Measurements from ENCODE around the gene PBX1. TPM values are rescaled to one million over a fixed set of nuclear protein-coding genes. Genes with fewer than 3 reads are reported as not detected.

Gene PBX1
- total RNA-seq, 2 experiments from 2014 or later, result 0.18 to 0.37 TPM

DNA sequence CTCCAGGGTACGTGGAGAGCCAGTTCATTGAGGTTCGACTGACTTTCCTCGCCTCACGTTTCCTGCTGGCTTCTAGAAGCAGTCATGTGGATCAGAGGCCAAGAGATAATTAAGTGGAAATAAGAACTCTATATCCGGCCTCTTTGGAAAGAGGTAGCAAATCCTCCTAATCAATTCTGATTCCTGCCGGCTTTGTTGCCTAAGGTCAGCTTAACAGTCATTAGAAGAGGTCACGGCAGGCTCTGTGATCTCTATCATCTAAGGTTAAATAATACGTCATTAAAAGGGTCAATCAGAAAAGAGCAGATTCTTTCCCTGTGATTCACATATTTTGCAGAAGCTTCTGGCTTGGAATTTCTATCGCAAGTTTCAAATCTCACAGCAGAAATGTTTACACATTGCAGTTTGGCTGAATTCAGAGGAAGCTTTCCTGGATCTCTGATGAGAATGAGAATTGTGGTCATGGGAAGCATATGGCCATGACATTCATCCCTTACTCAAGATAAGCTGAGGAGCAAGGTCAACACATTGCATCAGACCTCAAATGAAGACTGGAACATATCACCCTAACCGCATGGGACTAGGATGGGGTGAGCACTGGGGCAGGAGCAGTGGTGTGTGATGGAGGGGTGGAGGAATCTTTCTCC lies 189.4 kb downstream of the PBX1 start:
- Mint-ChIP-seq H3K27ac (no peak overlapping the region), H3K9me3 (ENCODE audit: low read depth) (no peaks in the 10 kb centered on the region), H3K27me3 (no peaks in the 10 kb centered on the region), H3K4me3 (no peak overlapping the region), H3K36me3 (ENCODE audit: low read depth) (no peaks in the 10 kb centered on the region), H3K4me1 (no peaks in the 10 kb centered on the region)
- ATAC-seq, result no peak
- ChIA-PET POLR2A (no interaction called here), CTCF (interaction anchor here (0.5 to 1.1 kb wide), 3 partner anchors 9 to 1586 kb away, joined by 3 read pairs; no protein-coding TSS in a partner anchor)
- intact Hi-C loops (cut with DNase I, micrococcal nuclease), result no loop called here
- no peak for DNase-seq

DNA sequence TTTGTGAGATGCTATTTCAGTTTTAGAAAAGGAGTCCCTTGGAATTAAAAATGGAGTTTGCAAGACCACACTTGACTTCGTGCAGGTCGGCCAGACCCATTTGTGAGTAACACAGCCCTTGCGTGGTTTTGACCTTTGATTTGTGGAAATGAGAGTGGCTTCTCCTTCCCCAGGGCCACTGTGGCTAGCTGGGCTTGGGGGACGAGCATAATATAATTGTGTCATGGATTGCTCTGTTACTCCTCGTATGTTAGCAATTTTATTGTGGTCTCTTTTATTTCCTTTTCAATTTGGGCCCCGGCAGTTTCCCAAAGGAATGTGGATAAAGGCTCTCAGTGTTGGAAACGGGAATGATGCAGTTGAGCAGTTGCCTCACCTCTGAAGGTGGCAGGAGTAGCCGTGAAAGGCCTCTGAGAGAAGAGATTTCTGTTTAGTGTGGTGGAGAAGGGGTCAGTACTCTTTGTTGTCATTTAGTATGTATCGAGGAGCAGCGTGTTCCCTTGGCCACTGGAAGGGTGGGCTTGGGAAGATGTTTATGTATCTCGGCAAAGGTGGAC lies 194.6 kb downstream of the PBX1 start:
- ChIA-PET POLR2A (no interaction called here), CTCF (no interaction called here)
- no peaks in the 10 kb centered on the region for H3K9me3 Mint-ChIP-seq (ENCODE audit: low read depth)
- no peak for DNase-seq
- H3K36me3 Mint-ChIP-seq (ENCODE audit: low read depth), result no peaks in the 10 kb centered on the region
- no peak for ATAC-seq
- no peak overlapping the region for H3K27ac Mint-ChIP-seq
- H3K4me1 Mint-ChIP-seq, result no peaks in the 10 kb centered on the region
- H3K27me3 Mint-ChIP-seq, result peaks cover 3% of the 10 kb centered on the region
- H3K4me3 Mint-ChIP-seq, result no peak overlapping the region
- intact Hi-C loops (cut with DNase I, micrococcal nuclease), result no loop called here

DNA sequence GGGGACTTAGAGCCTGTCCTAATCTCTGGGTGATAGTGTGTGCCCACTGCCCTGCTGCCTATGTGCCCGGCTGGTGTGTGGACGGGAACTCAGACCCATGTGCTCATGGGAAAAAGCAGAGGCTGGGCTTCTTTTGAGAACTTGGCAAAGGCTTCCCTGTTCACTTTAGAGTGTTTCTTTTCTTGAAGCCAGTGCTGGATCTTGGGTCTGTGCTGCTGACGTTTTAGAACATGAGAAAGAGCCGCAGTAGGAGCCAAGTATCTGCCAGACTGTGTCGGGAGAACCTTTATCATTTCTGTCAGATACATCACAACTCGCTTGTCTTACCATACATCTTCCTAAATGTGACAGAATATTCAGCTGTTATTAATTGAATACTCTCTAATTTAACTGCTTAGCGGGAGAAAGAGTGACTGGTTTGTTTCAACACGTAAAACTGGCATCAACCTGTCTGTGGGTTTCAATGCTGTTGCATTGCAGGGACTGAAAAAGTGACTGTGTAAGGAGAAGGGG lies 195.2 kb downstream of the PBX1 start:
- CTCF ChIA-PET, result interaction anchor here (0.6 kb wide), 1 partner anchor 142 kb away, joined by 3 read pairs; no protein-coding TSS in a partner anchor
- no peaks in the 10 kb centered on the region for H3K9me3 Mint-ChIP-seq (ENCODE audit: low read depth)
- H3K4me1 Mint-ChIP-seq, result no peaks in the 10 kb centered on the region
- no peaks in the 10 kb centered on the region for H3K36me3 Mint-ChIP-seq (ENCODE audit: low read depth)
- H3K27me3 Mint-ChIP-seq, result peaks cover 3% of the 10 kb centered on the region
- intact Hi-C loops (cut with DNase I, micrococcal nuclease), result no loop called here
- POLR2A ChIA-PET, result no interaction called here
- H3K27ac Mint-ChIP-seq, result no peak overlapping the region
- DNase-seq (no peak), ATAC-seq (no peak)
- H3K4me3 Mint-ChIP-seq, result no peak overlapping the region

DNA sequence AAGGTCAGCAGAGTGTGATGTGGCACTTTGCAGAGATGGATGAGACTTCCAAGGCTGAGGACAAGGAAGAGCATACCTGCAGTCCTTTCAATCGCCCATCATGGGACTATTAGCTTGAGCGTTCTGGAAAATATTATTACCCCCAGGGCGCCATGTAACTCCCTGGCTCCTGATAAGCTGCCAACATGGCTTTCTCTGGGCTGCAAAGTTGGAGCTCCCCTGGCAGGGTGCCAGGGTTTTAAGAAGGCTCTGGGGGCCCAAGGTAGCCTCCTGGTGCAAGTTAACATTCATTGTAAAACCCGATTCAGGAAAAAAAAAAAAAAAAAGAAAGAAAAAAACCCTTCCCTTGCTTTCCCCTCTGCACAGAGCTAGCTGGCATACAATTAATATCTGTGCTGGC lies 196.7 kb downstream of the PBX1 start:
- intact Hi-C loops (cut with DNase I, micrococcal nuclease), result no loop called here
- no peaks in the 10 kb centered on the region for H3K9me3 Mint-ChIP-seq (ENCODE audit: low read depth)
- H3K36me3 Mint-ChIP-seq (ENCODE audit: low read depth), result no peaks in the 10 kb centered on the region
- H3K4me1 Mint-ChIP-seq, result no peaks in the 10 kb centered on the region
- H3K27me3 Mint-ChIP-seq, result peaks cover 3% of the 10 kb centered on the region
- no peak overlapping the region for H3K27ac Mint-ChIP-seq
- DNase-seq, result no peak
- POLR2A ChIA-PET, result no interaction called here
- ATAC-seq, result no peak
- no peak overlapping the region for H3K4me3 Mint-ChIP-seq
- CTCF ChIA-PET, result no interaction called here

DNA sequence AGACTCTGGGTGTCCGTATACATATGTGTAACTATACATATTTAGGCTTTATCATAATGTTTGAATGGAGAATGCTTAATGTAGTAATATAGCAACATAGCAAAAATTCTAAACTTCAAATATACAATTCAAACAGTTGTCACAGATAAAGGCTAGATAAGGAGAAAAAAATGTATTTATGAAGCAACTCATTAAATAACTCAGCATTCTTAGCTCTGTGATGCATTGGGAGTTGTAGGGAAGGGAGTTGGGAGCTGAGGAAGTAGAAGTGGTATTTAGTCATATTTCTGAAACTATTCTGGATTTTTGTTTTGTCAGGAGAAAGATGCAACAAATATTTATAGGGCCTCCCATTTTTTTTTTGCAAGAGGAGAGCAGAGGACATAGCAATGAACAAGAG lies 197.8 kb downstream of the PBX1 start:
- Mint-ChIP-seq H3K27me3 (peaks cover 3% of the 10 kb centered on the region), H3K27ac (no peak overlapping the region), H3K36me3 (ENCODE audit: low read depth) (no peaks in the 10 kb centered on the region), H3K4me1 (no peaks in the 10 kb centered on the region), H3K9me3 (ENCODE audit: low read depth) (no peaks in the 10 kb centered on the region), H3K4me3 (no peak overlapping the region)
- intact Hi-C loops (cut with DNase I, micrococcal nuclease), result no loop called here
- POLR2A ChIA-PET, result no interaction called here
- CTCF ChIA-PET, result interaction anchor here (0.6 kb wide), 2 partner anchors 102 to 505 kb away, joined by 3 to 4 read pairs; no protein-coding TSS in a partner anchor
- DNase-seq (no peak), ATAC-seq (no peak)

DNA sequence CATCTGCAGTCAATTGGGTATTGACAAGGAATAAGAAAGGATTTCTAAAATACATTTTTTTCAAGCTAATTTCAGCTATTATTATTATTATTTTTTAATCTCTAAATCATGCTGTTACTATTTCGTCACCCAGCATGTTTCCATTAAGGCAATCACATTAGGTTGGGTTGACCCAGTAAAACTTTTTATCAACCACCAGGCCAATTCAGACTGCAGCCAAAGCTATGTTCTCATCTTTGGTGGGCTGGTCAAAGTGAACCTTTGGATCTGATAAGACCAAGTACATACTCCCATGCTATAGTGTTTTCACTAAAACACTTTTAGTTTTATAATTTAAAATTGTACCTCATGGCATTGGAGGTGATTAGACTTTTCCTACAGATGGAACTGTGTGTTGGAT lies 198.6 kb downstream of the PBX1 start:
- no peak overlapping the region for H3K27ac Mint-ChIP-seq
- no peaks in the 10 kb centered on the region for H3K36me3 Mint-ChIP-seq (ENCODE audit: low read depth)
- DNase-seq (no peak), ATAC-seq (no peak)
- no peak overlapping the region for H3K4me3 Mint-ChIP-seq
- no peaks in the 10 kb centered on the region for H3K9me3 Mint-ChIP-seq (ENCODE audit: low read depth)
- intact Hi-C loops (cut with DNase I, micrococcal nuclease), result no loop called here
- POLR2A ChIA-PET, result no interaction called here
- H3K4me1 Mint-ChIP-seq, result no peaks in the 10 kb centered on the region
- CTCF ChIA-PET, result interaction anchor here (1.0 kb wide), 1 partner anchor 9 kb away, joined by 3 read pairs; no protein-coding TSS in a partner anchor
- H3K27me3 Mint-ChIP-seq, result peaks cover 3% of the 10 kb centered on the region

DNA sequence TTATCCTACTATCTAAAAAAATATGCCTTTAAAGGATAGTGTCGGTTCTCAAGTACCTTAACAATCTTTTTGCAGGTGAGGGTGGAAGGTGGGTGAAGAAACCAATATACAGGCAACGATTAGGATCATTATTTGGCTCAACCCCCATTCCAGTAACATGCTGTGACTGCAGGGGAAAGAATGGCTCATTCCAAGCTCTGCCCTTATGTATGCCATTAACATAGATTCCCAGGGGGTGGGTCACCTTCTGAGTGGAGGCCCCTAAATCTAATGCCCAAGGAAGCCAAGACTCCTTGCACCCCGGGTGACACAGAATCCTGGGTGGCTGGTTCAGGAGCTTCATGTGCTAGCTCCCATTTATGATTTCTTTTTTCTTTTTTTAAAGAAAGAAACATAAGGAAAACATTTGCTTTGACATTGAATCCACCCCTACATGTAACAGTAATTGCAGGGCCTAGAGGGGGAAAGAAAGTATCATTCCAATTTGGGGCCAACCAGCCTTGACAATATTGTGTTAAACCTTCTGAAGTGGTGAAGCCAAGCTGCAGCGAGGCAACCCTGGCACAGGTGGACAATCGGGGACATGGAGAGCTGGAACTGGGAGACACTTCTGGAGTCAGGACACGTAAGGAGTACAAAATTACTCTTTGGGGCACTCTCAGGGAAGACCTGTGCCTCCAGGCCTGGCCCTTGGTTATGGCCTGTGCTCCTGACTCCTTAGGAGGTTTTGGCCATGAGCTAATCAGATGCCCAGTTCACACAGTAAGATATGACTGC lies 200.3 kb downstream of the PBX1 start:
- CTCF ChIA-PET, result interaction anchor here (0.7 kb wide), 2 partner anchors 16 to 353 kb away, joined by 3 read pairs; no protein-coding TSS in a partner anchor
- Mint-ChIP-seq H3K36me3 (ENCODE audit: low read depth) (no peaks in the 10 kb centered on the region), H3K27ac (no peak overlapping the region), H3K27me3 (peaks cover 3% of the 10 kb centered on the region), H3K4me3 (no peak overlapping the region), H3K9me3 (ENCODE audit: low read depth) (no peaks in the 10 kb centered on the region), H3K4me1 (no peaks in the 10 kb centered on the region)
- intact Hi-C loops (cut with DNase I, micrococcal nuclease), result no loop called here
- DNase-seq (no peak), ATAC-seq (no peak)
- POLR2A ChIA-PET, result no interaction called here

DNA sequence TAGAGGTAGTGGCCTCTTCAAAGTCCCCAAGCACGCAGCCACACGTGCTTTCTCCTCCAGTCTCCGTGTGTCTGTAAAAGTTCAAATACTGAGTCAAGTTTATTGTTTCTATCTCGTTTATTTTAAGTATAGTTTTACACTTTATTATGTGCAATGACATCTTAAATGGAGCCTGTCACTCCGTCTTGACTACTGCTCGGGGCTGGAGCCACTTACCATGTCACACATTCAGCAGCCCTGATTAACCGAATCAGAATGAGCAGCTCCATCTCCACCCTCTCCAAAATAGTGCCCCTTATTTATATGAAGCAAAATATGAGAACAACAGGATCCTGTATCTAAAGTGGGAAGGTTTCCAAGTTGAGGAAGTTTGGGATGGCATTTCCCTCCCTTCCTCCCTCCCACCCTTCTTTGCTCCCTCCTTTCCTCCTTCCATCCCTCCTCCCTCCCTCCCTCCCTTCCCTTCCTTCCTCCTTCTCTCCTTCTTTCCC lies 201.0 kb downstream of the PBX1 start:
- H3K27ac Mint-ChIP-seq, result no peak overlapping the region
- ChIA-PET CTCF (no interaction called here), POLR2A (no interaction called here)
- ATAC-seq (no peak), DNase-seq (no peak)
- H3K27me3 Mint-ChIP-seq, result peaks cover 3% of the 10 kb centered on the region
- intact Hi-C loops (cut with DNase I, micrococcal nuclease), result no loop called here
- H3K4me3 Mint-ChIP-seq, result no peak overlapping the region
- H3K36me3 Mint-ChIP-seq (ENCODE audit: low read depth), result no peaks in the 10 kb centered on the region
- no peaks in the 10 kb centered on the region for H3K9me3 Mint-ChIP-seq (ENCODE audit: low read depth)
- no peaks in the 10 kb centered on the region for H3K4me1 Mint-ChIP-seq

DNA sequence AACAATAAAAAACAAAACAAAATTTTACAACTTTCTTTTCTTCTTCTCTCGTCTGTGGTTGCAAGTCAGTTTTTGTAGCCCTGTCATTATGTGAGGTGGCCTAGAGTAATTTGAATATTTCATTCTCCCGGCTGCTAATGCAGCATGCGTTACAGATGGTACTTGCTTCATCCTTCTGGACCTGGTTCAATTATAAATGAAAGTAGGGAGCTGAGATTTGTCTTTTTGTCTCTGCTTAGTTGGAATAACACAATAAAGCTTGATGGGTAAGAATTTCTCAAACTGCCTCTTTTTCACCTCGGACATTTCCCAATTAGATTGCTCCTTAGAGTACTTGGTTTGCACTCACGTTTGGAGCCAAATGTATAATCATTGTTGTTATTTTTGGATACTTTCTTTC lies 201.6 kb downstream of the PBX1 start:
- ChIA-PET CTCF (no interaction called here), POLR2A (no interaction called here)
- Mint-ChIP-seq H3K4me1 (no peaks in the 10 kb centered on the region), H3K27ac (no peak overlapping the region), H3K27me3 (peaks cover 3% of the 10 kb centered on the region), H3K9me3 (ENCODE audit: low read depth) (no peaks in the 10 kb centered on the region), H3K36me3 (ENCODE audit: low read depth) (no peaks in the 10 kb centered on the region), H3K4me3 (no peak overlapping the region)
- DNase-seq (no peak), ATAC-seq (no peak)
- intact Hi-C loops (cut with DNase I, micrococcal nuclease), result no loop called here

DNA sequence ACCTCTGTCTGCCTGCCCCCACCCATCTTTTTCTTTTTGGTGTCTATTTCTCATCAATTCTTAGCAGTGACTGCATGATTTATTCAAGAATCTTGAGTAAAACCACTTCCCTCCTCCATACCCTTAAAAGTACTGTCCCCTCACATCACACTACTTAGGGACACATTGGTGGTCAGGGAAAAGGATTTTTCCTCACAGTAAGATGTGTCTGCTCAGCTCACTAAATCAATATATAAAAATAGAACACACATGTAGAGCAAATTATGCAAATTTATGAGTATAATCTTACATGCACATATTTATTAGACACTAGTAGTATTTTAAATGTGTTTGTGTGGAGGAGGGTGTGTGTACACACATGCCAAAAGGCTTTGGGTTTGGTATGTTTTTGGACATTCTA lies 202.0 kb downstream of the PBX1 start:
- Mint-ChIP-seq H3K4me3 (no peak overlapping the region), H3K27me3 (peaks cover 3% of the 10 kb centered on the region), H3K9me3 (ENCODE audit: low read depth) (no peaks in the 10 kb centered on the region), H3K4me1 (no peaks in the 10 kb centered on the region), H3K36me3 (ENCODE audit: low read depth) (no peaks in the 10 kb centered on the region), H3K27ac (no peak overlapping the region)
- POLR2A ChIA-PET, result no interaction called here
- ATAC-seq, result no peak
- CTCF ChIA-PET, result no interaction called here
- intact Hi-C loops (cut with DNase I, micrococcal nuclease), result no loop called here
- no peak for DNase-seq

DNA sequence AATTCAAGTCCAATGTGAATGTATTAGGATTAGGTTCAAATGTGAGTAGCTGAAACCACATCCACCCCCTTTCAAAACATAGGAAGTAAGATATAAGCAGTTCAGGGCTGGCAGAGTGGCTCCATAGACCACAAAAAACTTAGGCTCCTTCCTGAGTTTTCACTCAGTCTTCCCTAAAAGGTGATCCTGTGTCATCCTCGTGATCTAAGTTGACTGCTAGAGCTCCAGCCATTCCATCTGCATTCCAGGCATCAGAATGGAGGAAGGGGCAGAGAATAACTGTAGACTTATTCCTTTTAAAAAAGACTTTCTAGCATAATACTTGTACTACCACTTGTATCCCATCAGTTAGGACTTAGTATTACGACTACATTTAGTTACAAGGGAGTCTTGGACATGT lies 204.1 kb downstream of the PBX1 start:
- ChIA-PET POLR2A (no interaction called here), CTCF (interaction anchor here (0.6 kb wide), 1 partner anchor 36 kb away, joined by 3 read pairs; no protein-coding TSS in a partner anchor)
- intact Hi-C loops (cut with DNase I, micrococcal nuclease), result no loop called here
- Mint-ChIP-seq H3K4me3 (no peak overlapping the region), H3K9me3 (ENCODE audit: low read depth) (no peaks in the 10 kb centered on the region), H3K36me3 (ENCODE audit: low read depth) (no peaks in the 10 kb centered on the region), H3K27ac (no peak overlapping the region), H3K4me1 (no peaks in the 10 kb centered on the region), H3K27me3 (no peaks in the 10 kb centered on the region)
- ATAC-seq (no peak), DNase-seq (no peak)

DNA sequence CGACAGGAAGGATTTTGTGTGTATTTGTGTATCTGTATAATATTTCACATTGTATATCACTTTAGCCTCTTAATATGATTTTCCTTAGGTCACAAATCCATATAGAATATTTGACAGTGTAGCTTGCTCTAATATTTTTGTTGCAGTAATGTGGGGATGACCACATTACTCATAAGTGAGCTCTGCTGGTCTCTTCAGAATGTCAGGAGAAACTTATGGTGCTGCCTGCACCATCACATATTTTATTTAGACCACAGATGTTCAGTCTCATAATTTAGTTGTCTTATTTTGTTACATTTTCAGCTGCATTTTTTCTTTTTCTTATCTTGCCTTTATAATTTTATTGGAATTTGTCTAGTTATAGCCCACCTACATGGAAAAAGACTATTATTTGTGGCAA lies 205.3 kb downstream of the PBX1 start:
- Mint-ChIP-seq H3K9me3 (ENCODE audit: low read depth) (no peaks in the 10 kb centered on the region), H3K36me3 (ENCODE audit: low read depth) (no peaks in the 10 kb centered on the region), H3K4me1 (no peaks in the 10 kb centered on the region), H3K27me3 (no peaks in the 10 kb centered on the region), H3K27ac (no peak overlapping the region), H3K4me3 (no peak overlapping the region)
- no peak for ATAC-seq
- ChIA-PET POLR2A (no interaction called here), CTCF (no interaction called here)
- intact Hi-C loops (cut with DNase I, micrococcal nuclease), result no loop called here
- DNase-seq, result no peak

All from activated CD4-positive, alpha-beta T cell treated with anti-CD3 and anti-CD28 coated beads for 36 hours (primary cell).